PC-9 (cell line): ENCODE results near the gene RAI2. TPM values are rescaled to one million over a fixed set of nuclear protein-coding genes. Genes with fewer than 3 reads are reported as not detected.
A peak's percentile ranks its signal among the peaks of the same experiment; 100 is the strongest.
"Not testable (repeated sequence)": the region's sequence is repeated elsewhere in the genome, so short reads cannot be mapped to it uniquely, and the experiment has no call there.

Experiments used
- BruUV-seq: library from RNA; stranded (reverse); fragments of 400-500 nt; replicated peaks from 2 replicates; lab custom pipeline; 2021; lab: Mats Ljungman, UMichigan
- CTCF ChIA-PET: fragments of 300-600 bp; sonication (Branson Sonifier 250); formaldehyde crosslinking; loops from one replicate; lab custom pipeline; 2022; ENCODE audit warnings: antibody characterized with exemption; lab: Charles Lee
- POLR2A ChIA-PET: fragments of 300-600 bp; sonication (Branson Sonifier 250); formaldehyde crosslinking; loops from one replicate; lab custom pipeline; 2022; ENCODE audit warnings: antibody characterized with exemption; ENCODE audit not compliant: unreplicated experiment; lab: Charles Lee
- DNase-seq, 2 experiments: peaks; one replicate each; pipeline versions ENCODE4 v3.0.0 to v3.0.0-alpha.2; 2015 to 2022; ENCODE audit warnings: mixed read lengths in 1 of 2
- H2AFZ ChIP-seq: fragments of 200-600 bp; sonication (generic); 2 replicates; pipeline ENCODE4 v1.8.1; 2017; ENCODE audit warnings: antibody characterized with exemption
- H3F3A ChIP-seq: fragments of 200-600 bp; sonication (generic); 2 replicates; pipeline ENCODE4 v1.8.1; 2017; ENCODE audit warnings: antibody characterized with exemption, mild to moderate bottlenecking, low read depth; ENCODE audit not compliant: insufficient read depth
- H3K27ac ChIP-seq: fragments of 200-600 bp; sonication (generic); 2 replicates; pipeline ENCODE4 v1.6.1; 2016; ENCODE audit warnings: mixed run types
- H3K27me3 ChIP-seq: fragments of 200-600 bp; sonication (generic); 2 replicates; pipeline ENCODE4 v1.6.1; 2016; ENCODE audit warnings: low read depth, mixed run types; ENCODE audit not compliant: insufficient read depth
- H3K36me3 ChIP-seq: fragments of 200-600 bp; sonication (generic); 2 replicates; pipeline ENCODE4 v1.6.1; 2016; ENCODE audit warnings: low read depth, mixed run types
- H3K4me1 ChIP-seq: fragments of 200-600 bp; sonication (generic); replicated peaks from 2 replicates; pipeline ENCODE4 v1.6.1; 2016; ENCODE audit warnings: mixed run types; ENCODE audit not compliant: insufficient read depth
- H3K4me2 ChIP-seq: fragments of 200-600 bp; sonication (generic); 2 replicates; pipeline ENCODE4 v1.6.1; 2017; ENCODE audit warnings: mixed run types
- H3K4me3 ChIP-seq: fragments of 200-600 bp; sonication (generic); 2 replicates; pipeline ENCODE4 v1.6.1; 2016; ENCODE audit warnings: mixed run types
- H3K79me2 ChIP-seq: fragments of 200-600 bp; sonication (generic); 2 replicates; pipeline ENCODE4 v1.6.1; 2017; ENCODE audit warnings: low read depth, mixed run types
- H3K9me2 ChIP-seq: fragments of 200-600 bp; sonication (generic); 2 replicates; pipeline ENCODE4 v1.8.1; 2017; ENCODE audit warnings: mild to moderate bottlenecking; ENCODE audit not compliant: insufficient read depth
- H3K9me3 ChIP-seq: fragments of 200-600 bp; sonication (generic); 2 replicates; pipeline ENCODE4 v1.8.1; 2016; ENCODE audit warnings: low read depth; ENCODE audit not compliant: insufficient read depth
- H4K20me1 ChIP-seq: fragments of 200-600 bp; sonication (generic); 2 replicates; pipeline ENCODE4 v1.8.1; 2017; ENCODE audit not compliant: insufficient read depth
- EZH2 ChIP-seq: fragments of 200-600 bp; sonication (generic); IDR thresholded peaks from 2 replicates; pipeline ENCODE4 v1.8.0; 2017; ENCODE audit warnings: antibody characterized with exemption, low read depth
- intact Hi-C: fragments of 100-400 bp; cut with micrococcal nuclease; formaldehyde crosslinking; loops from one replicate; pipeline ENCODE4 v1.10.0; 2022; ENCODE audit not compliant: unreplicated experiment
- total RNA-seq: library from RNA; stranded (reverse); gene quantifications from 2 replicates; pipeline ENCODE4 v1.2.3, GENCODE V29; 2021
- TF ChIP-seq, protein P1 (sequence below): fragments of 200-600 bp; sonication (generic); conservative IDR thresholded peaks from 2 replicates; pipeline ENCODE4 v1.6.1; 2017; ENCODE audit warnings: mixed run types, antibody characterized with exemption, mild to moderate bottlenecking, moderate library complexity

The RAI2 gene
- total RNA-seq, 1 experiment from 2014 or later = not detected

DNA sequence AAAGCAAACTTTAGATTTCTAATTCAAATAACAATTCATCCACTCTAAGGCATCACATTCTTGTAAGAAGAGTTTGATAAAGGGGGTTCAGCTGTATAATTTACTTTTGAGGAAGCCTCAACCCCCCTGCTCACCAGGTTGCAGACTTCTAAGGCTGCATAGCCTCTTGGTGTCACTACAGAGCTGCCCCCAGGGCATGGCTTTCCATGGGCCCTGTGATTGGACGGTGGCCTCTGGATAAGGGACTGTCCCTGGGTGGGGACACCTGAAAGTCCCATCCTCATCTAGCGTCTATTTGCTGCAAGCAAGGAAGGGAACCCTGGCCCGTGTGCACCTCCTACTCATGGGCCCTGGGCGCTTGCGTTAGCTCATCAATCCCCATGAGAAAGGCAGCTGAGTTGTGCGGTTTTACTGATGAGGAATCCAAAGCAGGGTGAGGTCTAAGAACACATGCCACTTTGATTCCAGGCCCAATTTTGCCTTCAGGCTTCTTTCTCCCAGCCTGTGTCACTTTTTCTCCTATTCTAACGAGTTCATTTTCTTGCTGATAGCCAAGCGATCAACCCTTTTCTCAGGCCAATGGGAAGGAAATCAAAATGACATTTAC, 72.0 kb downstream of the RAI2 start:
- H3K9me2 ChIP-seq = no peaks in the 10 kb centered on the region
- H3K27ac ChIP-seq = no peak overlapping the region
- TF ChIP-seq EZH2 = no peak
- TF ChIP-seq, protein P1, sequence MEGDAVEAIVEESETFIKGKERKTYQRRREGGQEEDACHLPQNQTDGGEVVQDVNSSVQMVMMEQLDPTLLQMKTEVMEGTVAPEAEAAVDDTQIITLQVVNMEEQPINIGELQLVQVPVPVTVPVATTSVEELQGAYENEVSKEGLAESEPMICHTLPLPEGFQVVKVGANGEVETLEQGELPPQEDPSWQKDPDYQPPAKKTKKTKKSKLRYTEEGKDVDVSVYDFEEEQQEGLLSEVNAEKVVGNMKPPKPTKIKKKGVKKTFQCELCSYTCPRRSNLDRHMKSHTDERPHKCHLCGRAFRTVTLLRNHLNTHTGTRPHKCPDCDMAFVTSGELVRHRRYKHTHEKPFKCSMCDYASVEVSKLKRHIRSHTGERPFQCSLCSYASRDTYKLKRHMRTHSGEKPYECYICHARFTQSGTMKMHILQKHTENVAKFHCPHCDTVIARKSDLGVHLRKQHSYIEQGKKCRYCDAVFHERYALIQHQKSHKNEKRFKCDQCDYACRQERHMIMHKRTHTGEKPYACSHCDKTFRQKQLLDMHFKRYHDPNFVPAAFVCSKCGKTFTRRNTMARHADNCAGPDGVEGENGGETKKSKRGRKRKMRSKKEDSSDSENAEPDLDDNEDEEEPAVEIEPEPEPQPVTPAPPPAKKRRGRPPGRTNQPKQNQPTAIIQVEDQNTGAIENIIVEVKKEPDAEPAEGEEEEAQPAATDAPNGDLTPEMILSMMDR = no peak
- no peaks in the 10 kb centered on the region for H3K9me3 ChIP-seq
- DNase-seq = no peak
- H3F3A ChIP-seq = no peaks in the 10 kb centered on the region
- BruUV-seq = no TSS peak
- no peaks in the 10 kb centered on the region for H3K27me3 ChIP-seq
- H2AFZ ChIP-seq = no peak overlapping the region
- H3K4me2 ChIP-seq = no peak overlapping the region
- no peaks in the 10 kb centered on the region for H3K4me1 ChIP-seq
- no peaks in the 10 kb centered on the region for H3K79me2 ChIP-seq
- POLR2A ChIA-PET = no interaction called here
- H4K20me1 ChIP-seq = no peaks in the 10 kb centered on the region
- intact Hi-C loops = no loop called here
- no peak overlapping the region for H3K4me3 ChIP-seq
- CTCF ChIA-PET = no interaction called here
- no peaks in the 10 kb centered on the region for H3K36me3 ChIP-seq

GRCh38 chrX:17788439-17788838, 72.7 kb downstream of the RAI2 start:
- intact Hi-C loops = no loop called here
- no peaks in the 10 kb centered on the region for H3K27me3 ChIP-seq
- no peak overlapping the region for H3K4me2 ChIP-seq
- ChIA-PET POLR2A (no interaction called here), CTCF (no interaction called here)
- no peaks in the 10 kb centered on the region for H3K9me2 ChIP-seq
- H3K27ac ChIP-seq = no peak overlapping the region
- no peaks in the 10 kb centered on the region for H3K36me3 ChIP-seq
- no peak for TF ChIP-seq EZH2
- TF ChIP-seq, protein P1 = peak; percentile 86
- no peaks in the 10 kb centered on the region for H3F3A ChIP-seq
- H2AFZ ChIP-seq = no peak overlapping the region
- BruUV-seq = no TSS peak
- H3K4me3 ChIP-seq = no peak overlapping the region
- H3K9me3 ChIP-seq = no peaks in the 10 kb centered on the region
- DNase-seq = peak in 1 of 2 experiments; percentile 28
- no peaks in the 10 kb centered on the region for H3K4me1 ChIP-seq
- H3K79me2 ChIP-seq = no peaks in the 10 kb centered on the region
- H4K20me1 ChIP-seq = no peaks in the 10 kb centered on the region

GRCh38 chrX:17787557-17787956, 73.5 kb downstream of the RAI2 start:
- Histone ChIP-seq H3F3A (no peaks in the 10 kb centered on the region), H3K9me3 (no peaks in the 10 kb centered on the region), H2AFZ (no peak overlapping the region), H3K27me3 (no peaks in the 10 kb centered on the region), H3K4me3 (no peak overlapping the region), H3K36me3 (no peaks in the 10 kb centered on the region), H3K27ac (no peak overlapping the region), H3K4me1 (no peaks in the 10 kb centered on the region), H3K4me2 (no peak overlapping the region), H3K79me2 (no peaks in the 10 kb centered on the region), H4K20me1 (no peaks in the 10 kb centered on the region), H3K9me2 (no peaks in the 10 kb centered on the region)
- intact Hi-C loops = no loop called here
- no peak for DNase-seq
- CTCF ChIA-PET = no interaction called here
- TF ChIP-seq, protein P1 = no peak
- no peak for TF ChIP-seq EZH2
- no TSS peak for BruUV-seq
- POLR2A ChIA-PET = no interaction called here

GRCh38 chrX:17786554-17787347, 74.3 kb downstream of the RAI2 start:
- CTCF ChIA-PET, H3K9me2 ChIP-seq, POLR2A ChIA-PET, H3K27me3 ChIP-seq, H3K4me1 ChIP-seq, H3K9me3 ChIP-seq, H4K20me1 ChIP-seq, H3K79me2 ChIP-seq, H3K27ac ChIP-seq, H3F3A ChIP-seq, intact Hi-C loops, H3K36me3 ChIP-seq, BruUV-seq: not testable (repeated sequence)
- H2AFZ ChIP-seq = 0 out of 2 replicates have a peak overlapping the region, but pooled peaks have one; percentile 48
- H3K4me2 ChIP-seq = peak overlapping the region; percentile 62
- DNase-seq = peak in 1 of 2 experiments; percentile 14
- peak overlapping the region; percentile 43; the same call in 1 of the 2 replicates for H3K4me3 ChIP-seq
